Stimulated activated naive CD8-positive, alpha-beta T cell treated with anti-CD3 and anti-CD28 coated beads, Interleukin-15, amount 100 ng/mL, for 72 hours (primary cell): ENCODE measurements around the gene UBP1.
A peak's percentile ranks its signal among the peaks of the same experiment; 100 is the strongest.
"Not testable (repeated sequence)": the region's sequence is repeated elsewhere in the genome, so short reads cannot be mapped to it uniquely, and the experiment has no call there.

Experiments used
- ATAC-seq: fragments of 150-1000 bp; cut with Tn5 transposase; 2 replicates; pipeline ENCODE4 v1.10.0; 2021; ENCODE audit warnings: mild to moderate bottlenecking, moderate library complexity
- DNase-seq, 2 donors: peaks; one replicate each; pipeline ENCODE4 v3.0.0; 2021 to 2022
- H3K27ac Mint-ChIP-seq, 2 donors: one replicate each; pipeline ENCODE4 v1.8.0; 2022; ENCODE audit warnings: mild to moderate bottlenecking in 2 of 2, mixed read lengths in 2 of 2, moderate library complexity in 2 of 2
- H3K27me3 Mint-ChIP-seq: one replicate; pipeline ENCODE4 v1.8.0; 2022; ENCODE audit warnings: mixed read lengths
- H3K4me1 Mint-ChIP-seq: one replicate; pipeline ENCODE4 v1.8.0; 2022; ENCODE audit warnings: mild to moderate bottlenecking, mixed read lengths
- H3K4me3 Mint-ChIP-seq, 2 donors: one replicate each; pipeline ENCODE4 v1.8.0; 2022; ENCODE audit warnings: mild to moderate bottlenecking in 2 of 2, mixed read lengths in 2 of 2, moderate library complexity in 1 of 2
- H3K9me3 Mint-ChIP-seq, 2 donors: one replicate each; pipeline ENCODE4 v1.8.0; 2022; ENCODE audit warnings: mixed read lengths in 2 of 2

UBP1 gene

GRCh38 chr3:33424606-33425452, 15.4 kb downstream of the UBP1 start:
- H3K4me3 Mint-ChIP-seq: no peak overlapping the region

DNA sequence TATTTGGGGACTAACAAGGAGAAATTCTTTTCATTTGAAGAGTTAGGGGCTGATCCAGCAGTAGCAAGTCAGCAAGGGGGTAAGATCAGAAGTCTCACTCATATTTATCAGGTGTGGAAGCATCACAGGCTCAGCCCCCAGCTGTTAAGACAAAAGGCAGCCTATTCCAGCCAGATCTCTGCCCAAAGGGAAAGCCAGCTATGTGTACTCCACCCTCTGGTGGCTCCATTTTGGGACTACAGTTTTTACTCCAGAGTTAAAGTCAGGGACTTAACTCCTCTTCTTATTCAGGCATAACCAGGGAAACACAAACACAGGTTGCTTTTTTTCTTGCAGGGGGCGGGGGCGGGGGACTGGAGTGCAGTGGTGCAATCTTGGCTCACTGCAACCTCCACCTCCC, 19.2 kb downstream of the UBP1 start:
- ATAC-seq: no peak
- H3K27me3 Mint-ChIP-seq: no peaks in the 10 kb centered on the region
- no peaks in the 10 kb centered on the region for H3K9me3 Mint-ChIP-seq
- H3K4me3 Mint-ChIP-seq: no peak overlapping the region
- no peak for DNase-seq
- H3K4me1 Mint-ChIP-seq: peaks cover 32% of the 10 kb centered on the region
- H3K27ac Mint-ChIP-seq: no peak overlapping the region

More at GRCh38 chr3:33424606-33425452, 15.4 kb downstream of the UBP1 start:
- Mint-ChIP-seq H3K9me3 (no peaks in the 10 kb centered on the region), H3K4me1 (peaks cover 36% of the 10 kb centered on the region), H3K27me3 (no peaks in the 10 kb centered on the region), H3K27ac (peak overlapping the region in 1 of 2 donors; percentile 30)
- ATAC-seq (no peak), DNase-seq (no peak)

DNA sequence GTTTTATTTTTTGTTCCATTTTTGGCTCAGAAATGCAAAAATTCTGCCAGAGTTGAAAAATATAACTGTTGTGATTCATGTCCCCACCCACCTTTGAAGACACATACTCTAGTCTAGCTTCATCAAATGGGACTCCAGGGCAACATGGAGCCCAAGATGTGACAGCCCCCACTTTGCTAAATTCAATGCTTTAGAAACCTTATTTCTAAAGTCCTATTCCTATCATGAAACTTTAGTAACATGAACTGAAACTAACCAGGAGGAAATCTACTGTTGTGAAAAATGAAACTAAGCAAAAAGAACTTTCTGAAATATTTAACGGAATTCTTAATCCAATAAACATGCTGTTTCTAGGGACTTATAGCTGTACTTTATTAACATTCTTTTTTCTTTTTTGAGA, 20.3 kb downstream of the UBP1 start:
- DNase-seq: no peak
- Mint-ChIP-seq H3K4me3 (no peak overlapping the region), H3K9me3 (no peaks in the 10 kb centered on the region), H3K27ac (peak overlapping the region in 1 of 2 donors; percentile 24), H3K4me1 (peaks cover 32% of the 10 kb centered on the region), H3K27me3 (no peaks in the 10 kb centered on the region)
- no peak for ATAC-seq

DNA sequence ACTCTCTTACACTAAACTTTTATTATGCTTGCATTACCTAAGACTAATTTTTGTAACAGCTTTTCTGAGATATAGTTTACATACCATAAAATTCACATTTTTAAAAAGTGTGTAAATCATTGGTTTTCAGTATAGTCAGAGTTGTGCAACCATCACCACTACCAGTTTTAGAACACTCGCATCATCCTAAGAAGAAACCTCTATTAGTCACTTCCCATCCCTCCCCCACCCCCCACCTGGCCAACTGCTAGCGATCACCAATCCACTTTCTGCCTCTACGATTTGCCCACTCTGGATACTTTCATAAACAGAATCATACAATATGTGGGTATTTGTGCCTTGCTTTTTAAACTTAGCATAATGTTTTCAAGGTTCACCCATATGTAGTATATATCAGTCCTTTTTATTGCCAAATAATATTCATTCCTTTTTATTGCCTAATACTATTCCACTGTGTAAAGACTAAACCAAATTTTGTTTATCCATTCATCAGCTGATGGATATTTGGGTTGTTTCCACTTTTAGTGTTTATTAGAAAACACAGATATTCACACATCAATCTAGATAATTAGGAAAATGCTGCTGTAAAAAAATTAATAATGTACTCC, 23.0 kb downstream of the UBP1 start:
- ATAC-seq (peak; percentile 83), DNase-seq (no peak)
- peaks cover 32% of the 10 kb centered on the region for H3K4me1 Mint-ChIP-seq
- H3K9me3 Mint-ChIP-seq: no peaks in the 10 kb centered on the region
- no peak overlapping the region for H3K27ac Mint-ChIP-seq
- no peaks in the 10 kb centered on the region for H3K27me3 Mint-ChIP-seq
- H3K4me3 Mint-ChIP-seq: no peak overlapping the region

- not testable (repeated sequence) for H3K9me3 Mint-ChIP-seq, ATAC-seq, H3K4me3 Mint-ChIP-seq, DNase-seq, H3K27me3 Mint-ChIP-seq, H3K27ac Mint-ChIP-seq, H3K4me1 Mint-ChIP-seq
Observed at GRCh38 chr3:33410816-33411215, 29.4 kb downstream of the UBP1 start.

GRCh38 chr3:33403756-33404155, 36.4 kb downstream of the UBP1 start:
- ATAC-seq (no peak), DNase-seq (no peak)
- Mint-ChIP-seq H3K4me3 (no peak overlapping the region), H3K9me3 (no peaks in the 10 kb centered on the region), H3K27ac (peak overlapping the region; percentile 63 to 69), H3K4me1 (no peaks in the 10 kb centered on the region), H3K27me3 (no peaks in the 10 kb centered on the region)

DNA sequence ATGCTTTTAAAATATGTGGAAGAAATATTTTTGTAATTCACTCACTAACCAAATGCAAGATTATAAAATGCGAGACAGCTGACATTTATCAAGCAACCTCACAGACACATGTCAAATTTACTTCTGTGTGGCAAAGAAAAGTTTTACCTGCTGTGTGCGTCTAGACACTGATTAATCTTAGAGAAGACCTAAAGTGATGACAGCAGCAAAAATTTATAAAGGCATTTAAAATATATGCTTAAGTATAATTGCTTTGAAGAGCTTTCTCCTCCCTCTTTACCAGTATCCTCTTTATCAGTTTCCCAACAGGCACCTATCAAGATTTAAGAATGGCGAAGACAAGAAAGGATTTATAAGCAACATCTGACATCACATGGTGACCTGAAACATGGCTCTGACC, 37.3 kb downstream of the UBP1 start:
- peak overlapping the region in 1 of 2 donors; percentile 72 for H3K27ac Mint-ChIP-seq
- DNase-seq: no peak
- no peaks in the 10 kb centered on the region for H3K9me3 Mint-ChIP-seq
- H3K27me3 Mint-ChIP-seq: no peaks in the 10 kb centered on the region
- no peak overlapping the region for H3K4me3 Mint-ChIP-seq
- no peaks in the 10 kb centered on the region for H3K4me1 Mint-ChIP-seq
- no peak for ATAC-seq

DNA sequence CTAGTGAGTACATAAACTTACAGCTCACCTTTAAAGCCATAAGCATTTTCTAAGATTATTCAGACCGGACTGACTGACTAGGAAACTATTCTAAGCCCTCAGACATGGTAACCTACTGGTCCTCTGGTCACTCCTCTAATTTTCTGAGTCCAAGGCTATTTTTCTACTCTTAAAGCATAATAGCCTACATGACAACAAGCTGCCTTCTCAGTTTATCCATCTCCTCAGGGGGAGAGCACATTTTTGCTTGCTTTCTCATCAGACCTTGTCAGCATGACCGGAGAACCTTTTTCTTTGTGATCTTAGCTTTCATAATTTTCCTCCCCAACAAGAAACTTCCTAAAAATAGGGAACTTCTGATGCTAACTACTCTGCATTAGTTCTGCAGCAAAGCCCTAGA, 38.4 kb downstream of the UBP1 start:
- no peak for ATAC-seq
- Mint-ChIP-seq H3K9me3 (no peaks in the 10 kb centered on the region), H3K27ac (peak overlapping the region in 1 of 2 donors; percentile 52), H3K4me3 (no peak overlapping the region), H3K4me1 (no peaks in the 10 kb centered on the region), H3K27me3 (no peaks in the 10 kb centered on the region)
- DNase-seq: no peak

DNA sequence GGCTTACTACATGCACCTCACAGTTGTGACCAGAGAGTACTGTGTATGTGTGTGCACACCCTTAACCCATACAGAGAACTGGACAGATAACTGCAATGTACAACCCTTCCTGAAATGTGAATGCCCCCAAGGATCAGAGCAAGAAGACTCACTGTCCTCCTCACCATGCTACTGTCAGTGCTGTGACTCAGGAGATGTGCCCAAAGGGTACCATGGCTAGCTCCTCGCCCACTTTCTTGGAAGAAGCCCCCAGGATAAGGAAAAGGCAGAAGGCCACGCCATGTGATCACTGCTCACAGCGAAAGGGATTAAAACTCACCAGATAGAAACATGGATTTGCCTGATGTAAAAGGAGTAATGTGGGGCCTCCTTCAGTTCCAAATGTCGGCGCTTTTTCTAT, 41.8 kb downstream of the UBP1 start:
- DNase-seq (no peak), ATAC-seq (no peak)
- Mint-ChIP-seq H3K27ac (peak overlapping the region; percentile 9 to 52), H3K4me3 (no peak overlapping the region), H3K4me1 (no peaks in the 10 kb centered on the region), H3K9me3 (no peaks in the 10 kb centered on the region), H3K27me3 (no peaks in the 10 kb centered on the region)

GRCh38 chr3:33395900-33396299, 44.3 kb downstream of the UBP1 start:
- Mint-ChIP-seq H3K9me3 (no peaks in the 10 kb centered on the region), H3K27me3 (no peaks in the 10 kb centered on the region), H3K4me1 (peaks cover 11% of the 10 kb centered on the region), H3K4me3 (no peak overlapping the region), H3K27ac (no peak overlapping the region)
- ATAC-seq: no peak
- no peak for DNase-seq

DNA sequence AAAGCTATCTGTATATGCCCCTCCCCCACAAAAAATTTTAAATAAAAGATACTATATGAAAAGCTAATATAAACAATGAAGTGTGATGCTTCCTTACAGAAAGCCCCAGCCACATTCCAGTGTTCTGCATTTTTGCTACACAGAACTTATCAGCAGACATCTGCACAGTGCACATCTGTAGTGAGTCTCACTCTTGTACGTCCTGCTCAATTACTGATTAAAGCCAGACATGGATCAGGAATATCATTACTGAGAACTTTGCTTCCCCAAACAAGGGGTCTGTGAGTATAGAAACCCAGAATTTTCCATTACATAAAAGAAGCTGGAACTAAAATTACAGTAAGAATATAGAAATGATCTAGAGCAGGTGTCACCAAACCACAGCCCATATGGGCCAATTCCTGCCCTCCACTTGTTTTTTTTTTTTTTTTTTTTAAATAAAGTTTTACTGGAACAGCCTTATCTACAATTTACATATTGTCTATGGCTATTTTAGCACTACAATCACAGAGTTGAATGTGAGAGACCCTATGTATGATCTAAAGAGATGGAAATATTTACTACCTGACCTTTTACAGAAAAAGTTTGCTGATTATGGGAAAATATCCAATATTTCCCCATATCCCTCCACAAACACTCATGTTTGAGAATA, 45.7 kb downstream of the UBP1 start:
- ATAC-seq: no peak
- Mint-ChIP-seq H3K27ac (peak overlapping the region in 1 of 2 donors; percentile 27), H3K27me3 (no peaks in the 10 kb centered on the region), H3K9me3 (no peaks in the 10 kb centered on the region), H3K4me3 (no peak overlapping the region), H3K4me1 (peaks cover 11% of the 10 kb centered on the region)
- no peak for DNase-seq

DNA sequence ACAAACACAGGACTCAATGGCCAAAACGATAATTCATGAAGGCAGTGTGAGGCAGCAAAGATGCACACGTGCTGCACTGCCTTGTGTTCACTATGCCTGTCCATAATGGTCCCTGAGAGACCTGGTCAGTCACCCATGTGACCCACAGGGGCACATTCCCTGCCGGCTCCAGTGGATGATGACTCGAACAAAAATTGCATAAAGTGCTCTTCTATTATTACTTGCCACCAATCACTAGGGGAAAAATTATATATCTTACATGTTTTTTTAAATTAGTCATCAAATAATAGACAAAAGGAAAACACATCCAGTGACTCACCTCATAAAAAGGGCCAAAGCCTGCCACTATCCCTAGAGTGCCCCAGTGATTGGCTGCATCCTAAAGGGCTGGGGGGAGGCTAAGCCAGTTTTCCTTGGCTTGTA, 47.5 kb downstream of the UBP1 start:
- Mint-ChIP-seq H3K9me3 (no peaks in the 10 kb centered on the region), H3K4me1 (peaks cover 11% of the 10 kb centered on the region), H3K27ac (peak overlapping the region in 1 of 2 donors; percentile 19), H3K27me3 (no peaks in the 10 kb centered on the region), H3K4me3 (no peak overlapping the region)
- ATAC-seq: no peak
- DNase-seq: no peak

DNA sequence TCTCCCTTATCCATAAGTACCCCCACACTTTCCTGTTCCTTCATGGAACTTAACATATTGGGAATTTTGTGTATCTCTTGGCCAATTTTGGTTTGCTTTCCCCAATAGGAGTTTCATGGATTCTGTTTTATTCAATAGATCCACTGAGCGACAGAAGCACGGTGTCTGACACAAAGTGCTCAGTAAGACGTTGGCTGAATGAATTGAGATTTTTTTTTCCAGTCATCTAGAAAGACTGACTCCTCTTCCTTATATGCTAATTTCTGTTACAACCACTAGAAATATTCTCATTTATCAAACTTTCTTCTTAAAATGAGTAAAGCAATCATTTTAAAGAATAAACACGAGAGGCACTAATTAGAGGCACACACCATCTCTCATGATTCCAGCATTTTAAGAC, 48.1 kb downstream of the UBP1 start:
- ATAC-seq (no peak), DNase-seq (no peak)
- Mint-ChIP-seq H3K4me1 (peaks cover 11% of the 10 kb centered on the region), H3K27me3 (no peaks in the 10 kb centered on the region), H3K9me3 (no peaks in the 10 kb centered on the region), H3K4me3 (no peak overlapping the region), H3K27ac (peak overlapping the region; percentile 76 to 89)

DNA sequence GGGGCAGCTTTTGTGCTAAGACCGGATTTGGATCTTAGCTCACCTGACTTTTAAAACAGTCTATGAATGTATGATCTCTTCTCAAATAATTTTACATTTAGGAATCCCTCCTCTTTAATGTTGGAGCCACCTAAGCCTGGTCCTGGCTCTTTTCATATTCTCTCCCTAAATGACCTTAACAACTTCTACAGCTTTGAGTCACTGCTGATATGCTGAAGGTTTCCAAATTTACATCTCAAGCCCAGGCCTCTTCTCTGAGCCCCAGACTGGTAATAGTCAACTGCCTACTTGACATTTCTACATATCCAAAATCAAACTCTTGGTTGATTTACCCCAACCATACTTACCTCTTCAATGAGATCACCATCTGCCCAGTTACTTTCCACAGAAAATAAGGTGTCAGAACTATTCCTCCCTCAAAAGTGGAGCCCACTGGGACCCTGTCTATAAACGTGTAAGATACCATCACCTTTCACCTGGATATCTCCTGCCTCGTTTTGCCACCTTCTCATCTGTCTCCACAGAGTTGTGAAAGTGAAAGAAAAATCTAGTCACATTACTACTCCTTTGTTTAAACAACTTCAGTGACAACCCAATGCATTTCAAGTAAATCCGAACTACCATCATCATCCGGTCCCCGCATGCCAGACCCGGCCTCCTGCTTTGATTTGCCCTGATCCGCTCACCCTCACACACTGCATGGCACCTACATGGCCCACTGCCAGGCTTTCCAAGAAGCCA, 48.8 kb downstream of the UBP1 start:
- Mint-ChIP-seq H3K27ac (peak overlapping the region; percentile 76 to 89), H3K27me3 (no peaks in the 10 kb centered on the region), H3K4me1 (peaks cover 17% of the 10 kb centered on the region), H3K4me3 (no peak overlapping the region), H3K9me3 (no peaks in the 10 kb centered on the region)
- ATAC-seq (no peak), DNase-seq (no peak)

DNA sequence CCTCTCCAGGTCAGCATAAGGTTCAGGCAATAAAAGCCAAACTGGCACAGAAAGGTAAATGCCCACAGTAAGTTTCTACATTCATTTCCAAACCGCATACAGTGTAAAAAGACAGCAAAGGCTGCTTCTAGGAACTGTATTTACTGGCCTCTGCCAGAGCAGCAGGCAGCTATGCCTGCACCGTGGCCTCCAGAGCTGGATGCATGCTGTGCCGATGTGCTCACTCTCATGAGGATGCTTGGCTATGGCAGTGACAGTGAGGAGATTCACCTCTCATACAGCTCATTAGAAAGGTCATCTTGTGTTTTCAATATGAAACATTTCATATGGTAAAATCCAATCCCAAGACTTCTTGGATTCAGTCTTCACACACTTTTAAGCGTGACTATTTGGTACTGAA, 50.3 kb downstream of the UBP1 start:
- ATAC-seq (no peak), DNase-seq (no peak)
- Mint-ChIP-seq H3K27ac (no peak overlapping the region), H3K4me1 (peaks cover 32% of the 10 kb centered on the region), H3K4me3 (no peak overlapping the region), H3K27me3 (no peaks in the 10 kb centered on the region), H3K9me3 (no peaks in the 10 kb centered on the region)
